HG03280 (cell line): Measurements from ENCODE around the gene PLXNA4.
"Not testable (repeated sequence)": the region's sequence is repeated elsewhere in the genome, so short reads cannot be mapped to it uniquely, and the experiment has no call there.

ENCODE experiments used
- ATAC-seq: cut with Tn5 transposase; IDR thresholded peaks from one replicate; pipeline ENCODE4 v1.9.1; 2021; ENCODE audit warnings: mild to moderate bottlenecking, moderate library complexity; ENCODE audit not compliant: unreplicated experiment

Gene PLXNA4

DNA sequence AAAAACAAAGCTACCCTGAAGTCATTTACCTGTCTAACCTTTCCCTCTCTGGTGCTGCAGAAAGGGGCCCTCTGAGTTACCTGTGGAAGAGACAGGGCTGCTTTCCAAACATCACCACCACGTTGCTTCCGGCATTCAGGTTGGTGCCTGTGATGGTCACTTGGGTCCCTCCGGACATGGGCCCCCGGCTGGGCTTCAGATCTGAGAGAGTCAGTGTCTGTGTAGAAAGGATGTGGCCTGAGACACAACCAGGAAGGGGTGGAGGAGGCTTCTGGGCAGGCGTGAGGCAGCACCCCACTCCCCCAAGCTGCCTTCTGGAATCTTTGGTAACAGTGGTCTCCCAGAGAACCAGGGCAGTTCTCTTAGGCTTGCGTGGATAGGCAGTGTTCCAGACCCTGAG, 388.9 kb downstream of the PLXNA4 start:
- ATAC-seq: no peak

DNA sequence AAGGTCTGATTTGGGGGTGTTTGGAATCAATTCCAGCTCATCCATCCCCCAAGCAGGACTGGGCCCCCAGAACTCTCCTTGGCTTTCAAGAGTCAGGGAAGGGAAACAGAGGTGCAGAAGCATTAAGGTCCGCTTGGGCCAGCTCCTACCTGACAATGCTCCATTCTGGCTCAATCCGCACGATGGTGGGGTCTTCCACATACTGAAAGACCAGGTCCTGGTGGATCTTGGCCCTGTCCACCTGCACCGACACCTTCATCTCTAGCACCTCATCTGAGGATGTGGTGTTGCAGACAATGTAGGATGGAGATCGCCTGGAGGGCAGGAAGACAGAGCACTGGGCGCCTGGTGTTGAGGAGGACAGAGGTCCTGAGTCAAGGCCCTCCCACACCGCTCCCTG, 391.1 kb downstream of the PLXNA4 start:
- ATAC-seq: no peak

DNA sequence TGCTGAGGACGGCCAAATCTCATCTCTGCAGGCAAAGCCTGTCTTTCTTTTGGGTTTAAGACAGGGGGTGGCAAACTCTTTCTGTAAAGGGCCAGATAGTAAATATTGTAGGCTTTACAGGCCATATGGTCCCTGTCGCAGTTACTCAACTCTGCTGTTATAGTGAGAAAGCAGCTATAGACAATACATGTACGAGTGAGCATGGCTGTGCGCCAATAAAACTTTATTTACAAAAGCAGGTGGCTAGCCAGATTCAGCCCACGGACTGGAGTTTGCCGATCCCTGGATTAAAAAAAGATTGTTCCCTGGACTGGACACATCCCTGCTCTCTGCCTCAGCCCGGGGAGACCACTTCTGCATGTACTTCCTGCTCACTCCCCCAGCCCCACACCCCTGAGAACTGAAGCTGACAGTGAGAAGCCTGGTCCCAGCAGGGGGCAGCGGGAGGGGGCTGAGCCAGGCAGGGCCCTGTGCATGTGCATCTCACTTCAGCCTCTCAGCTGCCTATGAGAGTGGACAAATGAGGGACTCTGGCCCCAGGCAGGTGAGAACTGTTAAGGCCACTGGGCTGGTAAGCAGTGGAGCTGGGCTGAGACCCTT, 392.4 kb downstream of the PLXNA4 start:
- no peak for ATAC-seq

DNA sequence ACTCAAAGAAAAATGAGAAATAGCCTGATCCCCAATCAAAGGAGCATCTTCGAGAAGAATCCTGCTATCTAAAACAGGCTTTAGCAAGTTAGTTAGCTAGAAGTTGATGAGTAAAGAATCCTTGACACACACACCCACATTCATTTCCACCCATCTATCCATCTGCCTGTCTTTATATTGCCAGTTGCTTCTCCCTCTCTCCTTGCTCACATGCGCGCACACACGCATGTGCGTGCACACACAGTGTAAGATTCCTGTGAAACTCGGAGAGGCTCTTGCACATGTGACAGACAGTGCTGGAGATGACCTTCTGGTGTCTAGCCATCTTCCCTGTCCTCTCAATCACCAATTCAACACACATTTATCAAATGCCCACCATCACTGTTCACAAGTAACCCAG, 393.3 kb downstream of the PLXNA4 start:
- ATAC-seq: no peak

DNA sequence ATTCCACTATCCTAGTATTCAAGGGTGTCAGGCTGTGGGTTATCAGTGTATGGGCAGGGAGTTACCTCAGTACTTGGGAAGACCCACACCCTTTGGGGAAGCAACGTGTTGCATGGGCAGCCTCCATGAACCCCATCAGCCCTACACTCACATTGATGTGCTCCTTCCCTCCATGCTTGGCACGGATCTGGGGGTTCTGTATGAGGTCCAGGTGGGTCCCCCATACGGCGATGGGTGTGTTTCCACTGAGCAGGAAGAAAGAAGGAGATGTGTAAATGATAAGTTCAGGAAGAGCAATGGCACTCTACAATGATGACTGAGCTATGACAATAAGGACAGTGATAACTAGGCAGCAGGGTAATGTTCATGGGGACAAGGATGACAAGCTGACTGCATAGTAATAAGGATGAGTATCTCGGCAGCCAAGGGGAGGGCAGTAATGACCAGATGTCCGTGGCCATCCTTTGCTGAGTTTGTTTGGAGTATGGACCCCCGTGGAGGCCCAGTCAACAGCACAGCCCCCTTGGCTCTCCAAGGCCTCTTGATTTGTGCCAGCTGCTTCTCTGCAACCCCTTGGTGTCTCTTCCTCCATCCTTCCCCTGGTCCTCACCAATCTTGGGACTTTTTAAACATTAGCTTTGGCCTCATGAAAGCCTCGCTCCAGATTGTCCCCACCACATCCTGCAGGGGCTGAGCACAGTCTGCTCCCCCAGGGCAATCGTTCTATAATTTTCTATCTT, 394.2 kb downstream of the PLXNA4 start:
- no peak for ATAC-seq

DNA sequence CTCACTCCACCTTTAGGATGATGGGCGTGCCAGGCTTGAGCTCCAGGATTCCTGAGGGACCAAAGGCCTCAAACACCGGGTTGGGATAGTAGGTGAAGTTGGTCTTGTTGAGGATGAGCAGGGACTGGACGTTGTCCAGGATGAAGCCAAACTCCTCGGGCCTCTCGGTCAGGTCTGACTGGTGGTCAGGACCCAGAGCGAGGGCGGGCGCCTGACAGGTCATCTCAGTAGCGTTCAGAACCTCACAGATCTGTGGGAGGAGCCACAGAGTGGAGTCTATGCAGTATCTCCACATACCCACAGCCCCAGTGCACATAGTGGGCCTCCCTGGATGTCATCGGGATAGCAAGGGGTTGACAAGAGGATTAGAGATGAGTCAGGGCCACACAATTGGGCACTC, 394.9 kb downstream of the PLXNA4 start:
- ATAC-seq: no peak

DNA sequence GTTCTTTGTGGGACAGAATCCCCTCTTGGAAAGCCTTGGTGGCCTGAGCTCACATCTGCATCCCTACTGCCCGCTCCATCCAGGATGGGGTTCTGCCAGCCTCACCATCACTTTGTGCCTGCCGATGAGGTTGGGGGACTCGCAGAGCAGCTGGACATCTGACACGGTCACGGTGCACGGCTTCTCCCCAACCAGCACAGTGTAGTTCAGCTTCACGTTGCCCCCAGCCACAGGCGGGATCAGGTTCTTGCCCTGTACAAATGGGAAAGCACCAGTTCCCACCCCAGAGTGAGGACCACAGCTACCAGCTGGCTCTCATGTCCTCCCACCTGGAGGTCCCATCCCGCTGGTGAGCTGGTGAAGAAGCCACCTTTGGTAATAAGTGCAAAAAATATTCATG, 395.8 kb downstream of the PLXNA4 start:
- no peak for ATAC-seq

DNA sequence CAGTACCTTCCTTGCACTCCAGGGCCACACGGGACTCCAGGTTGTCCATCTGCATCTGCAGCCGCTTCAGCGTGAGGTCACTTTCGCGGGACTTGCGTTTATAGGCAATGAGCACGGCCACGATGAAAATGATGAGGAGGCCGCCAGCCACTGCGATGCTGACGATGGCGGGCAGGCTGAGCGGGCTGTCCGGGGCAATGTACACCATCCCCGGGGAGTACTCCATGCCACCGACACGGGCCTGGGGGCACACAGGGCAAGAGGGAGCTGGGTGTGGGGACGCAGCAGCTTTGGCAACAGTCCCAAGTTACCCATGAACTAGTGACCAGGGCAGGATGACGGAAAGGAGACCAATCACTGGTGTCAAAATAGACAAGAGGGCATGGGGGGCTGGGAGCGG, 396.6 kb downstream of the PLXNA4 start:
- ATAC-seq: no peak

DNA sequence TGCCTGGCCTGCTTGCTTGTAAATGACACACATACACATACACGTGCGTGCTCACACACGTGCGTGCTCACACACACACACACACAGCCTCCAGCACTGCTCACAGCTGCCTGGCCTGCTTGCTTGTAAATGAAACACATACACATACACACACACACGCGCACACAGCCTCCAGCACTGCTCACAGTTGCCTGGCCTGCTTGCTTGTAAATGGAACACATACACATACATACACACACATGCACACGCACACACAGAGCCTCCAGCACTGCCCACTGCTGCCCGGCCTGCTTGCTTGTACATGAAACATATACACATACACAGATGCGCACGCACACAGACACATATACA, 397.2 kb downstream of the PLXNA4 start:
- ATAC-seq: no peak

DNA sequence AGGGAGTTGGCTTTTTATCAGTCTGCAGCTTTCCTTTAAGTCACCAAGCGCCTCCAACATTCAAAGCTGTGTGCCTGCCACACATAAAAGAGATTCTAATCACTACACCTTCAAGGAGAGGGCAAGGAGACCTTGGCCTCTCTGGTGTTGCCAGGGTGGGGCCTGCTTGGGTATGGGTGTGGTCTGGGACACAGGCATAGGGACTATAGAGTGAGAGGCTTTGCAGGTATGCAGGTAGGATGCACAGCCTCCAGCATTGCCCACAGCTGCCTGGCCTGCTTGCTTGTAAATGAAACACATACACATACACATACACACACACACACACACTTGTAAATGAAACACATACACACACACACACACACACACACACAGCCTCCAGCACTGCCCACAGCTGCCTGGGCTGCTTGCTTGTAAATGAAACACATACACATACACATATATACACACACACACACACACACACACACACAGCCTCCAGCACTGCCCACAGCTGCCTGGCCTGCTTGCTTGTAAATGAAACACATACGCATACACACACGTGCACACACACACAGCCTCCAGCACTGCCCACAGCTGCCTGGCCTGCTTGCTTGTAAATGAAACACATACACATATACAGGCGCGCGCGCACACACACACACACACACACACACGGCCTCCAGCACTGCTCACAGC, 397.7 kb downstream of the PLXNA4 start:
- not testable (repeated sequence) for ATAC-seq

DNA sequence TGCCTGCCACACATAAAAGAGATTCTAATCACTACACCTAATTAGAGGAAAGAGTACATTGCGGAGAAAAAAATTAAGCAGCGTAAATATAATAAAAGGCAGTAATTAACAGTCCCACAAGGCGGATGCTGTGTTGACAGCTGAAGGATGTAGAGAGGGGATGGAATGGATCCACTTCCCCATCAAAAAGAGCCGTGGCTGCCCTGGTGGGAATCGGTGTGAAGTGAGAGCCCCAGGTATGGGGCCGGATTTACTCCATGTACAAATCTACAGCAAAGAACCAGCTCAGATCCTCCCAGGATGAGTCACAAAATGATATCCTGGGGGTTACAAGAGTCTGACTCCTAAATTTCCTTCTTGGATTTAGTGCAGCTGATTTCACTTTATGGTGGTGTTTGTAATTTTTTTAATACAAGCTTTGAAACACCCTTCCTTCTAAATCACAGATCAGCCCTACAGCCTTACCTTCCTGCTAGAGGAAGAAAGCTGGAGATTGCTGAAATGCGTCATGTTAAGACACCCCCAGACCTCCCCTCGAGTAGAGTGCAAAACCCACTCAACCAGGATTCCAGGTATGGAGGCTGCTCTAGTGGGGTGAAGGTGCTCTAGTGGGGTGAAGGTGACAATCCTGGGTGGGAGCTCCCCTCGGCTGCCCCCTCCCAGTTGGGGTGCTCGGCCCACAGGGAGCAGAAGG, 398.4 kb downstream of the PLXNA4 start:
- no peak for ATAC-seq

DNA sequence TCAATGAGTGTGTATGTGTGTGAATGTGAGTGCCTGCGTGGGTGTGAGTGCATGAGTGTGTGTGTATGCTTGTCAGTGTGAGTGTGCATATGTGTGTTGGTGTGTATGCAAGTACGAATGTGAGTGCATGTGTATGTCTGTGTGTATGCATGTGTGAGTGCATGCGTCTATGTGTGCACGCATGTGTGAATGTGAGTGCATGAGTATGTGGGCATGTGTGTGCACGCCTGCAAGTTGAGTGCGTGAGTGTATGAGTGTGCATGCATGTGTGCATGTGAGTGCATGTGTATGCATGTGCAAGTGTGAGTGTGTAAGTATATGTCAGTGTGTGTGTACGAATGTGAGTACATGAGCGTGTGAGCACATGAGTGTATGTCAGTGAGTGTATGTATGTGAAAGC, 399.6 kb downstream of the PLXNA4 start:
- no peak for ATAC-seq

DNA sequence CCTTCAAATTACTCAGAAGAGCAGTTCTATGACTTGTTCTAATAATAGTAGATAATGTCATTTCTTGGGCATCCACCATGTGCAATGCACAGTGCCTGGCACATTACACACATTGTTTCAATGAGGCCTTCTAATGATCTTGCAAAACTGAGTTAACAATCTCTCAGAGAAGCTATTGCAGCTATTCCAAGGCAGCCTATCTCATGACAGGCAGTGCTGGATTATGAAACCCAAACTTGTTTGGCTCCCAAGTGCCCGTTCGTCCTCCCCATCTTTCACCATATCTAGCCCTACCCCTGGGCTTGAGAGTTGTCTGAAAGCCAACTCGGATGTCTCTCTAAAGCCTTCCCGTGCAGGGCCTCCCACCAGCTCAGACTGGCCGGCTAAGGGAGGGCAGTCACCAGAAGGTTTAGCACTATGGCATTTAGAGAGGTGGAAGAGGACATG, 405.1 kb downstream of the PLXNA4 start:
- no peak for ATAC-seq

DNA sequence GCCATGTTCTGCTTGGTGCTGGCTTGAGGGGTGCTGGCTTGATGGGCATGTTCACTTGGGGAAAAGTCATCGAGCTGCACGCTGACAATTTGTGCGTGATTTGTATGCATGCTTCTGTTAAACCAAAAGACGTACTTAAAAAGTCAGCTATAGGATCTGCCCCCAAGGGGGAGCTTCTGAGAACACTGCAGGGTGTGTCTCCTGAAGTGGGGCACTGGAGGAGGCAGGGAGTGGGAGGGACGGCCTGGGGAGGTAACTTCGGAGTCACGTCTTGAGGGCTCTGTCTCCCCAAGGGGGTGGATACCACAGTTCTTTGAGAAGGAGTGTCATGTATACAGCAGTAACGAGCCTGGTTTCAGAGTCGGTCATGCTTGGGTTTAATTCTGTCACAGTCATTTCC, 406.5 kb downstream of the PLXNA4 start:
- no peak for ATAC-seq

DNA sequence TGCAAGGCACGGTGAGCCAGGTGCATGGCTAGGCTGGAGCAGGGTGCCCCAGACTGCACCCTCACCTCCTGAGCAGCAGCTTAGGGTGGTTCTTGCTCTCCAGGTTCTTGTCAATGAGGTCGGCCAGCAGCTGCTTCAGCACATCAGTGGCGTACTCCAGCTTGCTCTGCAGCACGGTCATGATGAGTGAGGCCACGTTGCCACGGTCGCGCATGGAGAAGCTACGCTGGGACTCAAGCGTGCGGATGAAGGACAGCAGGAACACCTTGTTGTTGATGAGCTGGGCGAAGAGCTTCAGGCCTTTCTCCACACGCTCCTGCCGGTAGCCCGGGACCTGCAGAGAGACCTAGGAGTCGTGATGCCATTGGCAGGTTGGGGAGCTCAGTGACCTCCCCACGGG, 408.0 kb downstream of the PLXNA4 start:
- ATAC-seq: no peak

DNA sequence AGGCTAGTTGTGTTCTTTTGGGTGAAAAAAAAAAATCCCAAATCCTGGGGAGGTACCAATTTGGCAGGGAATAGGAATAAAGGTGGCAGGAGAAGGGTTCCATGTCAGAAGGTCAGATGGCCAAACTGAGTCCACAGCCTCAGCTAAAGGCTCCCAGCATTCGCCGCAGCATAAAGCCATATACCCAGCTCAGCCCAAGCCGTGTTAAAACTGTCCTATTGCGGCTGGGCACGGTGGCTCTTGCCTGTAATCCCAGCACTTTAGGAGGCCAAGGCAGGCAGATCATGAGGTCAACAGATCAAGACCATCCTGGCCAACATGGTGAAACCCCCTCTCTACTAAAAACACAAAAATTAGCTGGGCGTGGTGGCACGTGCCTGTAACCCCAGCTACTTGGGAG, 410.6 kb downstream of the PLXNA4 start:
- ATAC-seq: not testable (repeated sequence)

DNA sequence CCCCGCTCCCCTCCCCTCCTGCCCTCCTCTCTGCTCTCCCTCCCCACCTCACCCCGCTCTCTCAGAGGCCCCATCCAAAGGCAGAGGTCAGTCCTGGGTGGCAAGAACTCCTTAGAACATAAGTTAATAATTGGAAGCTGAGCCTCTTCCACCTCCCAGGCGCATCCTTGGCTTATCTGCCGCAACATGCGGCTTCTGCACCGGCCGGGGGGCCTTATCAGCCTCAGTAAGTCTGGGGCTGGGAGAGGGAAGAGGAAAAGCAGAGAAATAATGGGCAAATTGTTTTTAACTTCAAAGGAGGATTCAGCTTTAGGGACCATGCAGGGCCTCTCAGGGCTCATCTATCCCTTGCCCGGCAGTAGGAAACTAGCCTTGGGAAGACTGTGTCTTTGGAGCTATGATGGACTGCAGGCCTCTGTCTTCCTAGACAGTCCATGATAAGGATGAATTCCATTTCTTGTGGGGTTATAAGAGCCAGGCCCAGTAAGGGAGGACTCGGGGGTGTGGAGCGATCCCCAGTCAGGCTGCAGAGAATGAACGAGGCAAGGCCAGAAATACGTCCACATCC, 411.6 kb downstream of the PLXNA4 start:
- ATAC-seq: no peak

DNA sequence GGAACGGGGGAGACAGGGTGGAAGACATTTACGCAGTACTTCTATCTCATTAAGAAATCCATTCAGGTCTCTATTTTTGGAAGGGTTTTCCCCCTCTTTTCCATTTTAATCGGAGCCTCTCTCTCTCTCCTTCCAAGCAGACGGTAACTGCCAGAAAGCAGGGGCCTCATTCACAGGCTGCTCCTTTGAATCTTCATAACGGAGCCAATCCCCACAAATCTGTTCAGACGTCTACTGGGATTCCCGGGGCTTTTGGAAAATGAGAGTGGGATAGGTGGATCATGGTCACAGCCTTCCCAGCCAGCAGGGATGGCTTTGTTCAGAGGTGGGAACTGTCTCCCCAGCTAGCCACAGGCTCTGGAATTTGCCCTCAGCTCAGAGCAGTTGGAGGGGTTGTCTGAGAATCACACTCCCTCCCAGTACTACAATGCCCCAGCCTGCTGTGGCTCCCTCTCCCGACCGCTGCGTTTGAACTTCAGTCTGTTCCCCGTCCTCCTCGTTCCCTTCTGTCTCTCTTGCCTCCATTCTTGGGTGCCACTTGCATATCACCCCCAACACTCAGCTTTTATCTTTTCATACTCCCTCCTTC, 413.6 kb downstream of the PLXNA4 start:
- no peak for ATAC-seq

DNA sequence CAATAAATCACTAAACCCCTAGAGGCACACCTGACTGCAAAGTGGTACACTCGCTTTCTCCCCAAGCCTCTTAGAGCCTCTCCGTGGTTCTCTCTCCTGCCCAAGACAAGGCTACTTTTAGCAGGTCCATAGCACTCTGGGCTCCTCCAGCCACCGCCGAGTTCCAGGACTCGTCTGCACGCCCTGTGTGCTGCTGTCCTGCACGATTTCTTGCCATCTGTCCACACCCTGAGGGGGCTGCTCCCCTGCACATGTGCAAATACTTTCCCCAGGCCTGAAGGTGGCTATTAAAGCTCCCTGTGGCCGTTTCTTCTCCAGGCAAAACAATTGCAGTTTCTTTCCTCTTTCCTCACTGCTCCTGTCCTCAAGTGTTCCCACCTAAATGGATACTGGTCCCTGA, 414.3 kb downstream of the PLXNA4 start:
- ATAC-seq: no peak

DNA sequence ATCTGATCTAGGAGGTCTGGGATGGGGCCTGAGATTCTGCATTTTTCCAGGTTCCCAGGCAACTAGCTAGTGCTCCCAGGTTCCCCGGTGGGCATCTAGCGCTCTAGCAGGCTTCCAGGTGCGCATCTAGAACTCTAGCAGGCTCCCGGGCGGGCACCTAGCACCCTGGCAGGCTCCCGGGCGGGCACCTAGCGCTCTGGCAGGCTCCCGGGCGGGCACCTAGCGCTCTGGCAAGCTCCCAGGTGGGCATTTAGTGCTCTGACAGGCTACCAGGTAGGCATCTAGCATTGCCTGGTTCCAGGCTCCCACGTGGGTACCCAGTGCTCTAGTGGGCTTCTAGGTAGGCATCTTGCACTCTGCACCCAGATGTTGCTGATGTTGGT, 414.7 kb downstream of the PLXNA4 start:
- ATAC-seq: no peak
